HuH-7.5 (cell line): ENCODE results near the gene PCNP.
"Not testable (repeated sequence)": the region's sequence is repeated elsewhere in the genome, so short reads cannot be mapped to it uniquely, and the experiment has no call there.

ENCODE experiments used
- DNase-seq: peaks from one replicate; pipeline ENCODE4 v3.0.0; 2011; ENCODE audit warnings: low spot score

The PCNP gene

GRCh38 chr3:101567528-101568317, 6.3 kb upstream of the PCNP start:
- DNase-seq, result no peak

- DNase-seq, result no peak
These were observed 2.7 kb upstream of the PCNP start for GRCh38 chr3:101571028-101571895.

GRCh38 chr3:101574388-101575112, 570 bp downstream of the PCNP start:
- peak; percentile 45 for DNase-seq

- no peak for DNase-seq
These were observed 3.3 kb downstream of the PCNP start for GRCh38 chr3:101577286-101577685.

- no peak for DNase-seq
These were observed 14.6 kb downstream of the PCNP start for GRCh38 chr3:101588616-101589015.

- DNase-seq, result no peak
These were observed 17.1 kb downstream of the PCNP start for GRCh38 chr3:101591071-101591470.

- no peak for DNase-seq
These were observed 28.8 kb downstream of the PCNP start for GRCh38 chr3:101602731-101603130.

- DNase-seq, result no peak
These were observed 29.2 kb downstream of the PCNP start for GRCh38 chr3:101603184-101603583.

GRCh38 chr3:101605398-101605797, 31.4 kb downstream of the PCNP start:
- DNase-seq, result not testable (repeated sequence)

- DNase-seq, result no peak
These were observed 37.0 kb downstream of the PCNP start for GRCh38 chr3:101611023-101611422.

GRCh38 chr3:101613014-101613413, 39.0 kb downstream of the PCNP start:
- not testable (repeated sequence) for DNase-seq

- DNase-seq, result no peak
These were observed 41.5 kb downstream of the PCNP start for GRCh38 chr3:101615525-101615924.

GRCh38 chr3:101617478-101617877, 43.5 kb downstream of the PCNP start:
- DNase-seq, result no peak

- DNase-seq, result no peak
These were observed 44.7 kb downstream of the PCNP start for GRCh38 chr3:101618726-101619125.

GRCh38 chr3:101619734-101620133, 45.8 kb downstream of the PCNP start:
- no peak for DNase-seq

GRCh38 chr3:101623656-101624055, 49.7 kb downstream of the PCNP start:
- DNase-seq, result no peak

- DNase-seq, result no peak
These were observed 50.9 kb downstream of the PCNP start for GRCh38 chr3:101624857-101625256.

GRCh38 chr3:101625879-101626278, 51.9 kb downstream of the PCNP start:
- no peak for DNase-seq

GRCh38 chr3:101629219-101629618, 55.2 kb downstream of the PCNP start:
- DNase-seq, result no peak

- DNase-seq, result no peak
These were observed 57.3 kb downstream of the PCNP start for GRCh38 chr3:101631098-101631796.

- not testable (repeated sequence) for DNase-seq
These were observed 58.0 kb downstream of the PCNP start for GRCh38 chr3:101631959-101632358.

GRCh38 chr3:101632586-101632985, 58.6 kb downstream of the PCNP start:
- DNase-seq, result no peak
